Heart left ventricle (tissue), 13 donors: ENCODE data around the gene GOLGA6A.

ENCODE experiments used
- POLR2A ChIP-seq, 2 donors: fragments of 450-650 bp; IDR thresholded peaks; one replicate each; pipeline ENCODE4 v1.6.1; 2017; ENCODE audit warnings: antibody characterized with exemption in 2 of 2, mild to moderate bottlenecking in 2 of 2, moderate library complexity in 2 of 2
- TF ChIP-seq, protein P1 (sequence below), 12 donors: fragments of 200-600 bp; sonication (generic) in 4 of 12; IDR thresholded peaks; one replicate each; pipeline versions ENCODE4 v1.5.0 to v1.8.0; 2018 to 2022; ENCODE audit warnings: antibody characterized with exemption in 12 of 12, mild to moderate bottlenecking in 5 of 12
- donor health status: ischemic (EF 13 %, LVEDD 7.1; RV severe dilation, severe dysfunction).
- donor health status: DM: no; HTN: yes; CAD: no.
- donor health status: DM: no; HTN: no; CAD: no.
- donor health status: ischemic (EF 25% LVEDD 6.9; RV normal size, moderate dysfunction).
- donor health status: ischemic (EF 25% LVEDD 5.7; RV mildly dilated, moderate dysfunction).
- donor health status: ischemic (EF 35%, LVEDD 5.7; RV mildly dilated, moderate dysfunction).
- donor health status: nonischemic (EF 11% LVEDD 7.7; RV severe dilation, severe dysfunction).
- donor health status: DM: yes; HTN: yes; CAD: no.
- donor health status: PGD.
- donor health status: ischemic (EF 29% LVEDD 5.4; RV normal size, mild dysfunction).
- donor health status: nonischemic (EF 23%, LVEDD 6.1; RV moderate dilation, normal function).

GRCh38 chr15:74129586-74130154, 47.3 kb upstream of the GOLGA6A start:
- TF ChIP-seq, protein P1, sequence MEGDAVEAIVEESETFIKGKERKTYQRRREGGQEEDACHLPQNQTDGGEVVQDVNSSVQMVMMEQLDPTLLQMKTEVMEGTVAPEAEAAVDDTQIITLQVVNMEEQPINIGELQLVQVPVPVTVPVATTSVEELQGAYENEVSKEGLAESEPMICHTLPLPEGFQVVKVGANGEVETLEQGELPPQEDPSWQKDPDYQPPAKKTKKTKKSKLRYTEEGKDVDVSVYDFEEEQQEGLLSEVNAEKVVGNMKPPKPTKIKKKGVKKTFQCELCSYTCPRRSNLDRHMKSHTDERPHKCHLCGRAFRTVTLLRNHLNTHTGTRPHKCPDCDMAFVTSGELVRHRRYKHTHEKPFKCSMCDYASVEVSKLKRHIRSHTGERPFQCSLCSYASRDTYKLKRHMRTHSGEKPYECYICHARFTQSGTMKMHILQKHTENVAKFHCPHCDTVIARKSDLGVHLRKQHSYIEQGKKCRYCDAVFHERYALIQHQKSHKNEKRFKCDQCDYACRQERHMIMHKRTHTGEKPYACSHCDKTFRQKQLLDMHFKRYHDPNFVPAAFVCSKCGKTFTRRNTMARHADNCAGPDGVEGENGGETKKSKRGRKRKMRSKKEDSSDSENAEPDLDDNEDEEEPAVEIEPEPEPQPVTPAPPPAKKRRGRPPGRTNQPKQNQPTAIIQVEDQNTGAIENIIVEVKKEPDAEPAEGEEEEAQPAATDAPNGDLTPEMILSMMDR (IDR thresholded peaks at IDR 0.05), result no peak
- no peak for TF ChIP-seq POLR2A (IDR thresholded peaks at IDR 0.05)
